Neural progenitor cell (in vitro differentiated cells): ENCODE data around the gene PSTPIP1. TPM values are rescaled to one million over a fixed set of nuclear protein-coding genes. Genes with fewer than 3 reads are reported as not detected.

Experiments used
- DNase-seq: peaks from one replicate; pipeline ENCODE4 v3.0.0-alpha.2; 2016; ENCODE audit warnings: low spot score
- H2AFZ ChIP-seq: fragments of 200-600 bp; sonication (generic); replicated peaks from 2 replicates; pipeline ENCODE4 v1.6.1; 2016; ENCODE audit warnings: antibody characterized with exemption
- H3F3A ChIP-seq: fragments of 200-600 bp; sonication (generic); 2 replicates; pipeline ENCODE4 v1.6.1; 2016; ENCODE audit warnings: antibody characterized with exemption, low read depth
- H3K27ac ChIP-seq: fragments of 200-600 bp; sonication (generic); 2 replicates; pipeline ENCODE4 v1.5.1; 2016; ENCODE audit warnings: mild to moderate bottlenecking
- H3K27me3 ChIP-seq: fragments of 200-600 bp; sonication (generic); 2 replicates; pipeline ENCODE4 v1.6.1; 2016; ENCODE audit warnings: mild to moderate bottlenecking, moderate library complexity
- H3K36me3 ChIP-seq: fragments of 200-600 bp; sonication (generic); 2 replicates; pipeline ENCODE4 v1.5.1; 2016
- H3K4me1 ChIP-seq: fragments of 200-600 bp; sonication (generic); 2 replicates; pipeline ENCODE4 v1.6.1; 2016; ENCODE audit warnings: mixed run types
- H3K4me2 ChIP-seq: fragments of 200-600 bp; sonication (generic); 2 replicates; pipeline ENCODE4 v1.6.1; 2016
- H3K4me3 ChIP-seq: fragments of 200-600 bp; sonication (generic); 2 replicates; pipeline ENCODE4 v1.5.1; 2016
- H3K79me2 ChIP-seq: fragments of 200-600 bp; sonication (generic); 2 replicates; pipeline ENCODE4 v1.6.1; 2016; ENCODE audit warnings: low read depth
- H3K9ac ChIP-seq: fragments of 200-600 bp; sonication (generic); 2 replicates; pipeline ENCODE4 v1.6.1; 2016
- H3K9me3 ChIP-seq: fragments of 200-600 bp; sonication (generic); 2 replicates; pipeline ENCODE4 v1.5.1; 2016; ENCODE audit warnings: low read depth
- H4K20me1 ChIP-seq: fragments of 200-600 bp; sonication (generic); 2 replicates; pipeline ENCODE4 v1.6.1; 2016; ENCODE audit warnings: low read depth
- H3K27ac Mint-ChIP-seq: 3 replicates; pipeline ENCODE4 v1.8.0; 2021; ENCODE audit warnings: mixed read lengths
- H3K27me3 Mint-ChIP-seq: 2 replicates; pipeline ENCODE4 v1.8.0; 2022; ENCODE audit warnings: low read depth, mild to moderate bottlenecking, inconsistent platforms, moderate library complexity, mixed read lengths; ENCODE audit not compliant: insufficient read depth
- H3K36me3 Mint-ChIP-seq: 3 replicates; pipeline ENCODE4 v1.8.0; 2021; ENCODE audit warnings: mixed read lengths
- H3K4me1 Mint-ChIP-seq: 3 replicates; pipeline ENCODE4 v1.8.0; 2021; ENCODE audit warnings: mixed read lengths
- H3K4me3 Mint-ChIP-seq: 3 replicates; pipeline ENCODE4 v1.8.0; 2021; ENCODE audit warnings: mild to moderate bottlenecking, moderate library complexity, mixed read lengths
- H3K9me3 Mint-ChIP-seq: 3 replicates; pipeline ENCODE4 v1.8.0; 2020; ENCODE audit warnings: mixed read lengths
- EZH2 ChIP-seq: fragments of 200-600 bp; sonication (generic); IDR thresholded peaks from 2 replicates; pipeline ENCODE4 v1.6.1; 2017; ENCODE audit warnings: antibody characterized with exemption, mild to moderate bottlenecking, moderate library complexity
- EZH2phosphoT487 ChIP-seq: fragments of 200-600 bp; sonication (generic); IDR thresholded peaks from 2 replicates; pipeline ENCODE4 v1.6.1; 2017; ENCODE audit warnings: antibody characterized with exemption
- total RNA-seq: library from RNA; depleted of rRNA; stranded (reverse); fragments of >200 nt; gene quantifications from 2 replicates; pipeline ENCODE4 v1.2.3, GENCODE V29; 2015; ENCODE audit warnings: low replicate concordance
- TF ChIP-seq, protein P1 (sequence below): fragments of 200-600 bp; sonication (generic); IDR thresholded peaks from 2 replicates; pipeline ENCODE4 v1.5.1; 2017; ENCODE audit warnings: antibody characterized with exemption, mild to moderate bottlenecking

Gene PSTPIP1
- total RNA-seq, 1 donor from 2014 or later = 0.19 TPM

DNA sequence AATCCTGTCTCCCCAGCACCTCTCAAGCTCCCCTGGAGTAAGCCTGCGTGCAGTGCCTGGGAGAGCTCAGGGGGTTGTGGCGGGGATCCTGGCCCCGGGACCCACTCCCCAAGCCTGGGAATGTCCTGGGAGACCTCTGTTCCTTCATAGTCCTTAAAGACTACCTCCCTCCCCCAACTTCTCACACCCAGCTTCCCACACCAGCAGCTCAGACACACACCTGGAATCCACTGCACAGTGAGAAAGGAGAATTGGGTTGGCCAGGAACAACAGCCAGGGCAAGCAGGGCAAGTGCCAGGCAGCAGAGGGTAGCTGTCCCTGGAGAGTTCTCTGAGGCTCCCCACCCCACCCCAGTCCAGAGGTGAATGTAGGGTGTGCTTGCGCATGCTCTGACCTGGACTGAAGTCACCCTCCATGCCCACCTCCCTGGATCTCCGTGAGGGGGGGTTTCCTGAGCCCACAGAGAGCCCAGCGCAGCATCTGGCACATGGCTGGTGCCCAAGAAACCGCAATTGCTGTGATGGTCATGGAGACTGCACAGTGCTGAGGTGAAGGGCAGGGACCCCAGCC, 22.2 kb downstream of the PSTPIP1 start:
- H3K9ac ChIP-seq = no peak overlapping the region
- H3K36me3 Mint-ChIP-seq = no peaks in the 10 kb centered on the region

DNA sequence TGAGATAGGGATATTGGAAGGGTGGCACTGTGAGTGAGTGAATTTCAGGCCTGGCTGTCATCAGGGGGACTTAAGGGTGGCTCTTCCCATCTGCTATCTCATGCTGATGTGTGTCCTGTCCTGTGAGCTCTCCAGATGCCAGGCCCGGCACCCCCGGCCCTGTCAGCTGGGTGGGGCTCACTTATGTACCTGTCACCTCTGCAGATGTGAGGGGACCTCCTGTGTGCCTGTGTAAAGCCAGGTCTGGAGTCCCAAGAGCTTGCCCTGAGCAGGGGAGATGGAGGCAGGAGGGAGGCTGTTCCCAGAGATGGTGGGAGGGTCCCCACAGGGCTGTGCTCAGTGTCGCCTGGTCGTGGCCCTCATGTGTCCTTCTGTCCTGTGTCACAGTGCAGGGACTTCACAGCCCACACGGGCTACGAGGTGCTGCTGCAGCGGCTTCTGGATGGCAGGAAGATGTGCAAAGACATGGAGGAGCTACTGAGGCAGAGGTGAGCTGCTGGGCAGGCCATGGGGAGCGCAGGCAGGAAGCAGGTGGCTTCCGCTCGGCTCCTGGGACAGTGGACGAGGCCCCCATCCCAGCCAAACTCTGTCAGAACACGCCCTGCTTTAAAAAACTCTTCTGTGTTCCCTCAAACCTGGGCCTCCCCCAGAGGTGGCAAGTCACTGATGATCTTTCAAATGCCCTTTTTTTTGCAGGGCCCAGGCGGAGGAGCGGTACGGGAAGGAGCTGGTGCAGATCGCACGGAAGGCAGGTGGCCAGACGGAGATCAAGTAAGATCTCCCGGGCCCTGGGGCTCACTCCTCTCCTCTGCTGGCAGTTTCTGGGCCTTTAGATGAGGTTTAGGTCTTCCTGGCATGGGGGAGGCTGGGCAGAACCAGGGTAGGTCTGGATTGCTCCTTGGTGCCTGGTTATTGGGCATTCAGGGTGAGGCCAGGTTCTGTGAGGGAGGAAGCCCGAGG, 23.1 kb downstream of the PSTPIP1 start:
- Histone ChIP-seq H3F3A (no peaks in the 10 kb centered on the region), H3K4me1 (peaks cover 6% of the 10 kb centered on the region), H3K9me3 (no peaks in the 10 kb centered on the region), H3K4me3 (no peak overlapping the region), H3K79me2 (no peaks in the 10 kb centered on the region), H3K27ac (no peak overlapping the region), H3K36me3 (no peaks in the 10 kb centered on the region), H3K27me3 (no peaks in the 10 kb centered on the region), H2AFZ (no peak overlapping the region), H3K9ac (no peak overlapping the region), H4K20me1 (no peaks in the 10 kb centered on the region), H3K4me2 (no peak overlapping the region)
- Mint-ChIP-seq H3K27me3 (peaks cover 11% of the 10 kb centered on the region), H3K4me1 (peaks cover 6% of the 10 kb centered on the region), H3K36me3 (no peaks in the 10 kb centered on the region), H3K9me3 (no peaks in the 10 kb centered on the region), H3K4me3 (no peak overlapping the region), H3K27ac (no peak overlapping the region)
- DNase-seq = no peak
- TF ChIP-seq EZH2 (no peak), EZH2phosphoT487 (no peak)
- TF ChIP-seq, protein P1, sequence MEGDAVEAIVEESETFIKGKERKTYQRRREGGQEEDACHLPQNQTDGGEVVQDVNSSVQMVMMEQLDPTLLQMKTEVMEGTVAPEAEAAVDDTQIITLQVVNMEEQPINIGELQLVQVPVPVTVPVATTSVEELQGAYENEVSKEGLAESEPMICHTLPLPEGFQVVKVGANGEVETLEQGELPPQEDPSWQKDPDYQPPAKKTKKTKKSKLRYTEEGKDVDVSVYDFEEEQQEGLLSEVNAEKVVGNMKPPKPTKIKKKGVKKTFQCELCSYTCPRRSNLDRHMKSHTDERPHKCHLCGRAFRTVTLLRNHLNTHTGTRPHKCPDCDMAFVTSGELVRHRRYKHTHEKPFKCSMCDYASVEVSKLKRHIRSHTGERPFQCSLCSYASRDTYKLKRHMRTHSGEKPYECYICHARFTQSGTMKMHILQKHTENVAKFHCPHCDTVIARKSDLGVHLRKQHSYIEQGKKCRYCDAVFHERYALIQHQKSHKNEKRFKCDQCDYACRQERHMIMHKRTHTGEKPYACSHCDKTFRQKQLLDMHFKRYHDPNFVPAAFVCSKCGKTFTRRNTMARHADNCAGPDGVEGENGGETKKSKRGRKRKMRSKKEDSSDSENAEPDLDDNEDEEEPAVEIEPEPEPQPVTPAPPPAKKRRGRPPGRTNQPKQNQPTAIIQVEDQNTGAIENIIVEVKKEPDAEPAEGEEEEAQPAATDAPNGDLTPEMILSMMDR = no peak

More for the DNA sequence above, 22.2 kb downstream of the PSTPIP1 start:
- H3K27ac Mint-ChIP-seq = no peak overlapping the region
- Histone ChIP-seq H2AFZ (no peak overlapping the region), H3K27me3 (no peaks in the 10 kb centered on the region), H3K9me3 (no peaks in the 10 kb centered on the region), H3K36me3 (no peaks in the 10 kb centered on the region), H3K4me2 (no peak overlapping the region), H4K20me1 (no peaks in the 10 kb centered on the region), H3K27ac (no peak overlapping the region), H3K79me2 (no peaks in the 10 kb centered on the region), H3K4me1 (peaks cover 6% of the 10 kb centered on the region), H3K4me3 (no peak overlapping the region), H3F3A (no peaks in the 10 kb centered on the region)
- peaks cover 4% of the 10 kb centered on the region for H3K4me1 Mint-ChIP-seq
- peaks cover 12% of the 10 kb centered on the region for H3K27me3 Mint-ChIP-seq
- TF ChIP-seq EZH2 = no peak
- TF ChIP-seq EZH2phosphoT487 = no peak
- TF ChIP-seq, protein P1 = no peak
- H3K4me3 Mint-ChIP-seq = no peak overlapping the region
- no peak for DNase-seq
- no peaks in the 10 kb centered on the region for H3K9me3 Mint-ChIP-seq

DNA sequence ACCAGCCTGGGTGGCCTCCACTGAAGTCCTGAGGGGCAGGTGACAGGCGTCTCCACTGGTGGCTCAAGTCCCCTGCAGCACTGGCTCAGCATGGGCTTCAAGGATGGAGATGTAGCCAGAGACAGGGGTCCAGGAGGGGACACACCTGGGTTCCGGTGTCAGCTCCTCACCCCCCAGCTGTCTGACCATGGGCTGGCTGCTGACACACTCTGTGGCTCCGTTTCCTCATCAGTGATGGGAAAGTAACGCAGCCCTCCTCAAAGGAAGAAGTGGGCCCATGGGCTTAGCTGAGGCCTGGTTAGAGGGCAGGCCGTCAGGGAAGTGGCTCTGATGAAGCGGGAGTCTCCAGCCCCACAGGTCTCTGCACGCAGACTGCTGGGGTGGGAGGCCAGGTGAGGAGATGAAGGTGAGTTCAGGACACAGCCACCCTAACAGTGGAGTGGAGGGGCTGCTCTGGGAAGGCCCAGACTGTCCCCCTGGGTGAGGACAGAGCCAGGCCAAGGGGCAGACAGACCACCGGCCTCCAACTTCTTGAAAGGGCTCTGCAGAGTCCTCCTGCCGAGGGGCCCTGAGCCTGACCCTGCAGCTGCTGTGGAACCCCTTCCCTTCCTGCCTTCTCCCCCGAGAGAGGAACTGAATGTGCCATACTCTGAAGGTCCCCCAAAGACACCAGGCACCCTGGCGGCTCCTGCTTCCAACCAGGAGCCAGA, 24.0 kb downstream of the PSTPIP1 start:
- H3K27ac ChIP-seq = no peak overlapping the region
- TF ChIP-seq EZH2 (no peak), EZH2phosphoT487 (no peak)
- TF ChIP-seq, protein P1 = no peak
- no peak for DNase-seq
- no peak overlapping the region for H3K4me3 ChIP-seq
- H3K4me1 Mint-ChIP-seq = peaks cover 6% of the 10 kb centered on the region
- H3K9ac ChIP-seq = no peak overlapping the region
- H3K4me2 ChIP-seq = no peak overlapping the region
- no peaks in the 10 kb centered on the region for H3F3A ChIP-seq
- H3K36me3 Mint-ChIP-seq = no peaks in the 10 kb centered on the region
- peaks cover 6% of the 10 kb centered on the region for H3K4me1 ChIP-seq
- no peaks in the 10 kb centered on the region for H3K27me3 ChIP-seq
- H3K27ac Mint-ChIP-seq = no peak overlapping the region
- H3K36me3 ChIP-seq = no peaks in the 10 kb centered on the region
- no peaks in the 10 kb centered on the region for H3K9me3 ChIP-seq
- no peak overlapping the region for H3K4me3 Mint-ChIP-seq
- H3K9me3 Mint-ChIP-seq = no peaks in the 10 kb centered on the region
- H4K20me1 ChIP-seq = no peaks in the 10 kb centered on the region
- H3K27me3 Mint-ChIP-seq = peaks cover 10% of the 10 kb centered on the region
- H3K79me2 ChIP-seq = no peaks in the 10 kb centered on the region
- H2AFZ ChIP-seq = no peak overlapping the region
